ENCODE measurements around the gene RBM33. TPM values are rescaled to one million over a fixed set of nuclear protein-coding genes. Genes with fewer than 3 reads are reported as not detected.

RBM33 gene
- total RNA-seq, 2 experiments from 2014 or later: 65.5 to 66.3 TPM

DNA sequence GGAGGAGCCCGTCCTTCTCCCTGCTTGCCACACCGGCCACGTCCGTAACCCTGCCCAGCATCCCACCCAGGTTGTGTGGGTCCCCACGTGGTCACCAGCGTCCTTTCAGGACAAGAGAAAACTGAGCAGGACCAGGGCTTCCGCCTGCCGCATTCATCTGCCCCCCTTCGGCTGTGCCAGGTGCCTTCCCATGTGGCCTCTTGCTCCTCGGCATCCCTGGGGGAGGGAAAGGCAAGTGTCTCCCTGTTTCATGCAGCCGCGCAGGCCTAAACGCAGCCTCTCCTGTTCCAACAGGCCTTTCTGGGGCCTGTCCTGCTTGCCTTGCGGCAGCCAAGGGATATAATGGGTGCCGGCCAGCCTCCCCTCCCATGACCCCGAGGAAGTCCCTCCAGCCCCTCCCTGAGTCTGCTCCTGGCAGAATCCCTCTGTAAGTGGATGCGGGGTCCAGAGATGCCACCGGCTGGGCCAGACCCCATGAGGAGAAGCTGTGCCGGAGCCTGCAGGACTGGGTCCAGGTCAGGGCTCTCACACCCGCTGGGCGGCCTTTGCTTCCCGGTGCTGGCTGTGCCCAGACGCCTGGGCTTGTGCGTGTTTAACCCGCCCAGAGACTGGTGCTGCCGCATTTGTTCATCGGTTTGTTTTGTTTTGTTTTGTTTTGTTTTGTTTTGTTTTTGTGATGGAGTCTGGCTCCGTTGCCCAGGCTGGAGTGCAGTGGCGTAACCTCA is 144.7 kb downstream of the RBM33 start:
- CTCF ChIA-PET: no interaction called here
- H3K4me1 Mint-ChIP-seq (ENCODE audit: low read depth): peaks cover 9% of the 10 kb centered on the region

DNA sequence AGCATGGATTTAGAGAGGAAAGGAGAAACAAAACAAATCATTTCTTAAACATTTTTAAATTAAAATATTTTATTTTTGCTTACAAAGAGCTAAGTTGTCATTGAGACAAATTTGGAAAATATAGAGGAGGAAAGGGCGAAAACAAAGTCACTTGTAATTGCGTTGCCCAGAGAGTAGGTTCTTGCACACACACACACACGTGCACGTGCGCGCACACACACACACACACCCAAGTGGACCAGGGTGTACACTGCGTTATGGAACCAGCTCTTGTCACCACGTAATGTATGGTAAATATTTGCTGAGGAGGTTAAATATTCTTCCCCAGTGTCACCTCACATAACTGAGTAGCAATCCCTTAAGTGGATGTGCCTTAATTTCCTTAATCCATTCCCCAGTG is 146.2 kb downstream of the RBM33 start:
- Mint-ChIP-seq H3K27ac (no peak overlapping the region), H3K36me3 (ENCODE audit: low read depth) (no peaks in the 10 kb centered on the region), H3K27me3 (ENCODE audit: low read depth) (peaks cover 12% of the 10 kb centered on the region), H3K4me3 (no peak overlapping the region), H3K9me3 (no peaks in the 10 kb centered on the region), H3K4me1 (ENCODE audit: low read depth) (peaks cover 9% of the 10 kb centered on the region)
- no peak for DNase-seq
- intact Hi-C loops (cut with micrococcal nuclease): loop anchor here (10.0 kb wide), 1 partner anchor 1484 kb away; no protein-coding TSS in a partner anchor
- CTCF ChIA-PET: interaction anchor here (0.6 to 0.7 kb wide), 2 partner anchors 419 to 1180 kb away, joined by 3 to 6 read pairs; no protein-coding TSS in a partner anchor

More for the DNA sequence above, 144.7 kb downstream of the RBM33 start:
- Mint-ChIP-seq H3K27me3 (ENCODE audit: low read depth) (peaks cover 12% of the 10 kb centered on the region), H3K36me3 (ENCODE audit: low read depth) (peaks cover 5% of the 10 kb centered on the region), H3K9me3 (no peaks in the 10 kb centered on the region), H3K4me3 (no peak overlapping the region), H3K27ac (no peak overlapping the region)
- no peak for DNase-seq
- intact Hi-C loops (cut with micrococcal nuclease): no loop called here

DNA sequence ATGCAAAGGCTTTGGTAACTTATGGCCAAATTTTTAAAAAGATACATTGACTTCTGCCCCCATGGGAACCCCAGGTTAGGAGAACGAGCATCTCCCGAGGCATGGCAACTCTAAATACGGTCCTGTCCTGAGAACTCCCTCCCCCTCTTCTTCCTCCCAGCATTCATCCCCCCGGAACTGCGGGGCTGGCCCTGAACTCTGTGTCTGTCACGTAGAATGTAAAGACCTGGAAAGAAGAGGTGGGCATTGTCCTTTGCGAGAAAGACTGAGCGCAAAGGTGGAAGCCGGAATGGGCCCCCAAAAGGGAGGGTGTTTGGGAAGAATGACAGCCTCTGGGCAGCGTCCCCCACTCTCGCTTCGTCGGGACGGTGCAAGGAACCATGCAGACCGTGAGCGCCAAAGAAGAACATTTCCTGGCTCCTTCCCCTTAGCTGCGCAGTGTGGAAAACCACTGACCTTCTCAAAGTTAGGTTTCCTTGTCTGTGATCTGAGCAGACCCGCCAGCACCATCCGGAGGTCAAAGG is 146.8 kb downstream of the RBM33 start:
- CTCF ChIA-PET: interaction anchor here (0.6 kb wide), 1 partner anchor 1179 kb away, joined by 6 read pairs; no protein-coding TSS in a partner anchor
- H3K4me3 Mint-ChIP-seq: no peak overlapping the region
- no peak for DNase-seq
- no peak overlapping the region for H3K27ac Mint-ChIP-seq
- intact Hi-C loops (cut with micrococcal nuclease): loop anchor here (10.0 kb wide), 1 partner anchor 1484 kb away; no protein-coding TSS in a partner anchor
- peaks cover 6% of the 10 kb centered on the region for H3K27me3 Mint-ChIP-seq (ENCODE audit: low read depth)
- H3K4me1 Mint-ChIP-seq (ENCODE audit: low read depth): peaks cover 7% of the 10 kb centered on the region
- no peaks in the 10 kb centered on the region for H3K36me3 Mint-ChIP-seq (ENCODE audit: low read depth)
- no peaks in the 10 kb centered on the region for H3K9me3 Mint-ChIP-seq

DNA sequence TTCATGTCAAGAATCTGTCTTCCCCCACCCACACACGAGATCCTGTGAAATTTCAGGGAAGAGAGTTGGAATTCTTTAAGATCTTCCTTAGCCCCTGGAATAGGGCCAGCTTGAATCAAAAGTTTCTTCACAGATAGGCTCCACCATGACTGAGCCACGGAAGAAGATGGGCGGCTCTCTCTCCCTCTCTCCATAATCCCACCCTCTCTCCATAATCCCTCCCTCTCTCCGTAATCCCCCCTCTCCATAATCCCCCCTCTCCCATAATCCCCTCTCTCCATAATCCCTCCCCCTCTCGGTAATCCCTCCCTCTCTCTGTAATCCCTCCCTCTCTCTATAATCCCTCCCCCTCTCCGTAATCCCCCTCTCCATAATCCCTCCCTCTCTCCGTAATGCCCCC is 147.4 kb downstream of the RBM33 start:
- H3K4me3 Mint-ChIP-seq: no peak overlapping the region
- H3K36me3 Mint-ChIP-seq (ENCODE audit: low read depth): no peaks in the 10 kb centered on the region
- peaks cover 4% of the 10 kb centered on the region for H3K4me1 Mint-ChIP-seq (ENCODE audit: low read depth)
- H3K27ac Mint-ChIP-seq: no peak overlapping the region
- DNase-seq: no peak
- no peaks in the 10 kb centered on the region for H3K9me3 Mint-ChIP-seq
- H3K27me3 Mint-ChIP-seq (ENCODE audit: low read depth): peaks cover 4% of the 10 kb centered on the region
- intact Hi-C loops (cut with micrococcal nuclease): loop anchor here (10.0 kb wide), 1 partner anchor 1483 kb away; no protein-coding TSS in a partner anchor
- CTCF ChIA-PET: no interaction called here

DNA sequence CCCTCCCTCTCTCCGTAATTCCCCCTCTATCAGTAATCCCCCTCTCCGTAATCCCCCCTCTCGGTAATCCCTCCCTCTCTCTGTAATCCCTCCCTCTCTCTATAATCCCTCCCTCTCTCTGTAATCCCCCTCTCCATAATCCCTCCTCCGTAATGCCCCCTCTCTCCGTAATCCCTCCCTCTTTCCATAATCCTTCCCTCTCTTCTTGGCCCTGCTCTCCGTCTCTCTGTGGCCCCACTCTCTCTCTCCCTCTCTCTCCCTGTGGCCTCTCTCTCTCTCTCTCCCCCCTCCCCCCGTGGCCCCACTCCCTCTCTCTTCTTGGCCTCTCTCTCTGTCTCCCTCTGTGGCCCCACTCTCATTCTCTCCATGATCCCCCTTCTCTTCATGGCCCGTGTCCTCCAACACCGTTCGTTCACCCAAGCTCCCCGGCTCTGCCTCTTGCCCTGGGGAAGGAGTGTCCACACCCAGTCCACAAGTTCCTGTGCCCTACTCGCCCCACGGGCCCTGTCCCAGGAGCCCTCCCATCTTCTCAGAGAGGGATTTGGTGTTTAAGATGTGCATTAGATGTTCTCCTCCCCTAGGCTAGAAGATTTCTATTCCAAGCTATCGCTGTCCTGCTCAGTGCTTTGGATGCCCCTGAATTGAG is 148.0 kb downstream of the RBM33 start:
- Mint-ChIP-seq H3K4me3 (no peak overlapping the region), H3K36me3 (ENCODE audit: low read depth) (no peaks in the 10 kb centered on the region), H3K9me3 (no peaks in the 10 kb centered on the region), H3K27me3 (ENCODE audit: low read depth) (peaks cover 4% of the 10 kb centered on the region), H3K4me1 (ENCODE audit: low read depth) (peaks cover 2% of the 10 kb centered on the region), H3K27ac (no peak overlapping the region)
- CTCF ChIA-PET: no interaction called here
- DNase-seq: no peak
- intact Hi-C loops (cut with micrococcal nuclease): loop anchor here (10.0 kb wide), 1 partner anchor 1482 kb away; no protein-coding TSS in a partner anchor

DNA sequence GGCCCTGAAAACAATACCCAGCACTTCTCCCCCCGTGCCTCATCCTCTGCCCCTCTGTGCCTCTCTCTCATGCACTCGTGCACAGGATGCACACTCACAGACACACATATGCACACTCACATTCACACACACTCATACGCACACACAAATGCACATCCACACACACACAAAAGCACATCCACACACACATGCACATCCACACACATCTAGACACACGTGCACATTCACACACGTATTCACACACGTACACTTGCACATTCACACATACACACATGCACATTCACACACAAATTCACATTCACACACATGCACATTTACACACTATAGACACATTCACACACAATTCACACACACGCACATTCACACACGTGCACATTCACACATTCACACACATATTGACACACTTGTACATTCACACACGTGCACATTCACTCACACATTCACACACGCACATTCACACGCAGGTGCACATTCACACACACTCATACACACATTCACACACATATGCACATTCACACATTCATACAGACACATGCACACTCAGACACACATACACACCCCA is 148.6 kb downstream of the RBM33 start:
- intact Hi-C loops (cut with micrococcal nuclease): loop anchor here (10.0 kb wide), 1 partner anchor 1482 kb away; no protein-coding TSS in a partner anchor
- Mint-ChIP-seq H3K4me1 (ENCODE audit: low read depth) (no peaks in the 10 kb centered on the region), H3K36me3 (ENCODE audit: low read depth) (no peaks in the 10 kb centered on the region), H3K27me3 (ENCODE audit: low read depth) (no peaks in the 10 kb centered on the region), H3K4me3 (no peak overlapping the region), H3K27ac (no peak overlapping the region), H3K9me3 (no peaks in the 10 kb centered on the region)
- CTCF ChIA-PET: no interaction called here
- no peak for DNase-seq

DNA sequence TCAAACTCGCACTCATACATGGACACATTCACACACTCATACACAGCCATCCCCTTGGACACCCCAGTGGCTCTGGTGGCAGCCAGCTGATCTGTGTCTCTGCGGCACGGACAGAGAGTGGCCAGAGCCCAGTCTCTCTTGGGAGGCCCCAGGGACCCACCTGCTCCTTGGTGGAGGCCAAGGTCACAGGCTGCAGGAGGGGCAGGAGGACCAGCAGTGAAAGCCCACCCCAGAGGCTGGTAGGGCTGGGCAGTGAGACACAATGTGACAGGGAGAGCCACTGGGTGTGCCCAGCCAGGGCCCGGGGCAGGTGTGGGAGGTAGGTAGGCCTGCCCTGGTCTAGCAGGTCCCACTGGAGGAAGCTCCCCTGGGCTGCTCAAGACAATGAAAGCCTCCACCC is 149.3 kb downstream of the RBM33 start:
- Mint-ChIP-seq H3K9me3 (no peaks in the 10 kb centered on the region), H3K4me1 (ENCODE audit: low read depth) (no peaks in the 10 kb centered on the region), H3K36me3 (ENCODE audit: low read depth) (no peaks in the 10 kb centered on the region), H3K27me3 (ENCODE audit: low read depth) (peaks cover 5% of the 10 kb centered on the region), H3K4me3 (no peak overlapping the region), H3K27ac (no peak overlapping the region)
- intact Hi-C loops (cut with micrococcal nuclease): loop anchor here (10.0 kb wide), 1 partner anchor 1481 kb away; no protein-coding TSS in a partner anchor
- DNase-seq: no peak
- CTCF ChIA-PET: no interaction called here

DNA sequence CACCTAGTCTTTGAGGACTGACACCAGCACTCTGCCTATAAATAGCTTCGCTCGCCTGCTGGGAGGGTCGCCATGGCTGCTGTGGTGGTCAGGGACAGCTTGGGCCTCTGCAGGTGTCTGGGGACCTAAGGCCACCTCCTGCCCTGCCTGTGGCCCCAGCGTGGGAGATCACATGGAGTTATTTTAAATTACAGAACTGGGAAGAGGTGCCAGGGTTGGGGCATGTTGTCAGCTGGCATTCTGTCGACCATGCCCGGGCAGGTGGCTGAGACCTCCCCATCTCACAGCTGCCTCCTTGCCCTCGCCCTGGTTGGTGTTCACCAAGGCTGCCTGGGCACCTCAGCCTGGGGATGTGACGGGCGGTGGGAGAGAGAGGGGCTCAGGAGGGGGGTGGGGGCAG is 149.7 kb downstream of the RBM33 start:
- no peaks in the 10 kb centered on the region for H3K36me3 Mint-ChIP-seq (ENCODE audit: low read depth)
- peaks cover 8% of the 10 kb centered on the region for H3K27me3 Mint-ChIP-seq (ENCODE audit: low read depth)
- H3K4me1 Mint-ChIP-seq (ENCODE audit: low read depth): no peaks in the 10 kb centered on the region
- CTCF ChIA-PET: no interaction called here
- no peak overlapping the region for H3K27ac Mint-ChIP-seq
- H3K4me3 Mint-ChIP-seq: no peak overlapping the region
- H3K9me3 Mint-ChIP-seq: no peaks in the 10 kb centered on the region
- intact Hi-C loops (cut with micrococcal nuclease): loop anchor here (10.0 kb wide), 1 partner anchor 1481 kb away; no protein-coding TSS in a partner anchor
- DNase-seq: no peak

DNA sequence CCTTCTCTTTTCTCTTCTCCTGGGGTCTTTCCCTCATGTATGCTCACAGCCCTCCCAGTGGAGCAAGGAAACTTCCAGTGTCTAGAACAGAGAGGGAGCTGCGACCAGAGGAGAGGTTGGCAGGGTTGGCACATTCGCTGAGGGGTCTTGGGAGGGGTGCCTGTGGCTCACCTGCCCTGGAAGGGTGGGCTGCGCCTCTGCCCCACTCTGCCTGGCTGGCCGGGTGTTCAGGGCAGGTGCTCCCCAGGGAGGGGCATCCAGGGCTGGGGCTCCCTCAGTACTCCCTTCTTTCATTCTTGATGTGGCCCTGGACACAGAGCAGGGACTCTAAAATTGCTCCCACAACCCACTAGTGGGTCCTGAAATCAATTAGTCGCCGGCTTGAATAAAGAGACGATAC is 150.9 kb downstream of the RBM33 start:
- DNase-seq: no peak
- intact Hi-C loops (cut with micrococcal nuclease): loop anchor here (10.0 kb wide), 1 partner anchor 1479 kb away; no protein-coding TSS in a partner anchor
- Mint-ChIP-seq H3K4me3 (no peak overlapping the region), H3K27ac (no peak overlapping the region), H3K36me3 (ENCODE audit: low read depth) (no peaks in the 10 kb centered on the region), H3K9me3 (no peaks in the 10 kb centered on the region), H3K27me3 (ENCODE audit: low read depth) (peaks cover 20% of the 10 kb centered on the region), H3K4me1 (ENCODE audit: low read depth) (no peaks in the 10 kb centered on the region)
- CTCF ChIA-PET: interaction anchor here (0.6 to 0.7 kb wide), 2 partner anchors 117 to 1410 kb away, joined by 3 to 5 read pairs; no protein-coding TSS in a partner anchor

DNA sequence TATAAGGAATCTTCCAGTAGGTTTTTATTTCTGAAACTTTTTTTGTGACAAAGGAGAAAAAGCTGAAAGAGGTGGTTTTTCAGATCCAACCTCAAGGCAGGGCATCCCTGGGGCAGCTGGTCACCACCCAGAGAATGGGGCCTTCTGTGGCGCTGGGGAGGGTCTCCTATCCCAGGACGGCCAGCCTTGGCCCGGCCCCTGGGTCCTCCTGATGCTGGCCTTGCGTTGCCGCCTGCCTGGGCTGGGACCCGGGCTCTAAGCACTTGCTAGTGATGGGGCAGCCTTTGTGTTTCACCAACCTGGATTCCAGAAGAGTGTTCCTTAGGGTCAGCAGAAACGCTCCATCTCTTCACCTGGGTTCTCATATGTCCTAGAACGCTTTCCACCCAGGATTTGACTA is 151.5 kb downstream of the RBM33 start:
- Mint-ChIP-seq H3K4me1 (ENCODE audit: low read depth) (no peaks in the 10 kb centered on the region), H3K27me3 (ENCODE audit: low read depth) (peaks cover 24% of the 10 kb centered on the region), H3K36me3 (ENCODE audit: low read depth) (no peaks in the 10 kb centered on the region), H3K27ac (no peak overlapping the region), H3K4me3 (no peak overlapping the region), H3K9me3 (no peaks in the 10 kb centered on the region)
- intact Hi-C loops (cut with micrococcal nuclease): loop anchor here (10.0 kb wide), 1 partner anchor 1479 kb away; no protein-coding TSS in a partner anchor
- no peak for DNase-seq
- CTCF ChIA-PET: no interaction called here

DNA sequence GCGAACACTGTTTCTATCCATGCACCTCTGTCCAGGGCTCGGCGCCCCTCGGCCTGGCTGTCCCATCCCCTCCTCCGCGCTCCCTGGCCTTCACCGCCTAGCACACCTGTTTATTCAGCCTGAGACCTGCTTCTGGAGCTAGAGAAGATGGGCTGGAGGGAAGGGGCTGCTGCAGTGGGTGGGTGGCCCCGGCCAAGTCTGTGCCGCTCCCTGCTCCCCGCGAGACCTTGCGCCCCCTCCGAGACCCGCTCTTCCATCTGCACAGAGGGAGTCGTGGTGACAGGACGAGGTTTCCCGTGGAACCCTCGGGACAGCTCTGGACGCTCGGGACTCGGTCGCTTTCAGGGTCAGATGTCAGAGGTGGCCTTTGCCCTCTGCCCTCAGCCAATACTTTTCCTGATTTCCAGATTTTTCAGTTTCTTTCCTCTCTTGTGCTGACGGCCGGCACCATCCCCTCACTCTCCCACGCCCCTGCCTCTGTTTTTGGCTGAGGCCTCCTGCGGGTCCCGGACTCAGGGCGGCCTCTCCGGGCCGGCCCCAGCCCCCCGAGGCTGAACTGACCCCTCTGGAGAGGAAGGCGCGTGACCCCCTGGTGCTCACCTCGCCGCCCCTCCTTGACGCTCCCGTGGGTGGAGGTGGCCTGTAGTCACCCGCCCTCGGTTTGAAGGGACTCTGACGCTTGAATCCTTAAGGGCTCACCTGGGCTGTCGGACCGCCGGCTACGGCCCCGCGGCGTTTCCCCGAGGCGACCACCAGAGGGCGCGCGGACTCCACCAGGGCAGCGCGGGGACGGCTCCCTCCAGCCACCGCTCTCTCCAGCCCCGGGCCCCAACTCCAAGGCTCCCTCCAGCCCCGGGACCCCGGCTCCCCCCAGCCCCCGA is 152.2 kb downstream of the RBM33 start:
- CTCF ChIA-PET: no interaction called here
- intact Hi-C loops (cut with micrococcal nuclease): loop anchor here (1.0 to 10.0 kb wide), 2 partner anchors 1021 to 1478 kb away; no protein-coding TSS in a partner anchor

More for the DNA sequence above, 152.2 kb downstream of the RBM33 start:
- Mint-ChIP-seq H3K4me3 (no peak overlapping the region), H3K9me3 (no peaks in the 10 kb centered on the region), H3K4me1 (ENCODE audit: low read depth) (no peaks in the 10 kb centered on the region), H3K27me3 (ENCODE audit: low read depth) (peaks cover 30% of the 10 kb centered on the region), H3K36me3 (ENCODE audit: low read depth) (no peaks in the 10 kb centered on the region), H3K27ac (no peak overlapping the region)
- peak; percentile 71 for DNase-seq

All from activated naive CD4-positive, alpha-beta T cell treated with anti-CD3 and anti-CD28 coated beads for 36 hours (primary cell).